ENCODE data around the gene KIF3A. TPM values are rescaled to one million over a fixed set of nuclear protein-coding genes. Genes with fewer than 3 reads are reported as not detected.

KIF3A gene
- total RNA-seq, 6 donors from 2014 or later, result 10.3 to 22.3 (median 17.0) TPM

DNA sequence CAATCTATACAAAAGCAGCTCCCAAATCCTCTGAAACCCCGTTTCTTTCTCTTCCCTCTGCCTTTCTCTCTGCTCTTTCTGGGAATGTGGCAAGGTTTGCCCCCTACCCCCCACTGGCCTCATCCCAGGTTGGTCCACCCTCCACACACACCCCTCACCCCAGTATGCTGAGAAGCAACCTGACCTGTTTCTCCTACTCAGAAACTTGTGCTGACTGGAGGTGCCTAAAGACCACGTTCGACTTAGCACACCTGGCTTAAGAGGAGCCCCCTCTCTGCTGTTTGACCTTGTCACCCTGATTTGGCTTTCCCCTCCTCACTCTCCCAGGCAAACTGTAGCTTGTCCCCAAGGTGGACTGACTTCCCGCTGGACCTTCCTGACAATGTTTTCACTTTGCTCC is 40.8 kb upstream of the KIF3A start:
- DNase-seq, result no peak
- H3K27ac ChIP-seq, result peak overlapping the region in 1 of 4 donors; percentile 89

GRCh38 chr5:132777209-132778069 is 40.1 kb upstream of the KIF3A start, which contains the start of gene SEPTIN8:
Gene SEPTIN8 (minus strand): TSS chr5:132777239. CDS start chr5:132777137, 102 bp downstream.
- WGBS, 2 donors, result 1 to 12% methylated on average over 11 to 53 of the region's 82 CpGs
- no peaks in the 10 kb centered on the region for H3K36me3 ChIP-seq
- peak within 1 kb of the TSS; percentile 79 to 89 (median 84) for H3K27ac ChIP-seq
- H3K4me1 ChIP-seq, result peaks cover 22 to 40% (median 23%) of the 10 kb centered on the region in 4 donors
- no peaks in the 10 kb centered on the region for H3K9me3 ChIP-seq
- ATAC-seq (ENCODE audit: low FRiP score in 2 of 2), result peak in 1 of 2 donors; percentile 83
- H3K27me3 ChIP-seq, result no peaks in the 10 kb centered on the region
- DNase-seq, result peak; percentile 35 to 92
- H3K4me3 ChIP-seq, result peak within 1 kb of the TSS; percentile 75 to 95 (median 87)
- TF ChIP-seq, protein P1, sequence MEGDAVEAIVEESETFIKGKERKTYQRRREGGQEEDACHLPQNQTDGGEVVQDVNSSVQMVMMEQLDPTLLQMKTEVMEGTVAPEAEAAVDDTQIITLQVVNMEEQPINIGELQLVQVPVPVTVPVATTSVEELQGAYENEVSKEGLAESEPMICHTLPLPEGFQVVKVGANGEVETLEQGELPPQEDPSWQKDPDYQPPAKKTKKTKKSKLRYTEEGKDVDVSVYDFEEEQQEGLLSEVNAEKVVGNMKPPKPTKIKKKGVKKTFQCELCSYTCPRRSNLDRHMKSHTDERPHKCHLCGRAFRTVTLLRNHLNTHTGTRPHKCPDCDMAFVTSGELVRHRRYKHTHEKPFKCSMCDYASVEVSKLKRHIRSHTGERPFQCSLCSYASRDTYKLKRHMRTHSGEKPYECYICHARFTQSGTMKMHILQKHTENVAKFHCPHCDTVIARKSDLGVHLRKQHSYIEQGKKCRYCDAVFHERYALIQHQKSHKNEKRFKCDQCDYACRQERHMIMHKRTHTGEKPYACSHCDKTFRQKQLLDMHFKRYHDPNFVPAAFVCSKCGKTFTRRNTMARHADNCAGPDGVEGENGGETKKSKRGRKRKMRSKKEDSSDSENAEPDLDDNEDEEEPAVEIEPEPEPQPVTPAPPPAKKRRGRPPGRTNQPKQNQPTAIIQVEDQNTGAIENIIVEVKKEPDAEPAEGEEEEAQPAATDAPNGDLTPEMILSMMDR (IDR thresholded peaks at IDR 0.05), result peak in 1 of 6 experiments; percentile 25
- TF ChIP-seq EP300 (IDR thresholded peaks at IDR 0.05) (no peak), POLR2AphosphoS5 (IDR thresholded peaks at IDR 0.05) (peak in 1 of 2 donors; percentile 0), POLR2A (IDR thresholded peaks at IDR 0.05) (no peak)

More for the DNA sequence above, 40.8 kb upstream of the KIF3A start:
- WGBS, 2 donors, result 51 to 66% methylated on average over 4 of the region's 4 CpGs
- no peak for ATAC-seq (ENCODE audit: low FRiP score in 2 of 2)
- Histone ChIP-seq H3K4me1 (peaks cover 22 to 38% (median 23%) of the 10 kb centered on the region in 4 donors), H3K4me3 (peak overlapping the region; percentile 75 to 95 (median 87)), H3K36me3 (no peaks in the 10 kb centered on the region), H3K9me3 (no peaks in the 10 kb centered on the region), H3K27me3 (no peaks in the 10 kb centered on the region)
- TF ChIP-seq POLR2AphosphoS5 (IDR thresholded peaks at IDR 0.05), result no peak
- TF ChIP-seq POLR2A (IDR thresholded peaks at IDR 0.05), result no peak
- TF ChIP-seq EP300 (IDR thresholded peaks at IDR 0.05), result no peak
- TF ChIP-seq, protein P1 (IDR thresholded peaks at IDR 0.05), result no peak

DNA sequence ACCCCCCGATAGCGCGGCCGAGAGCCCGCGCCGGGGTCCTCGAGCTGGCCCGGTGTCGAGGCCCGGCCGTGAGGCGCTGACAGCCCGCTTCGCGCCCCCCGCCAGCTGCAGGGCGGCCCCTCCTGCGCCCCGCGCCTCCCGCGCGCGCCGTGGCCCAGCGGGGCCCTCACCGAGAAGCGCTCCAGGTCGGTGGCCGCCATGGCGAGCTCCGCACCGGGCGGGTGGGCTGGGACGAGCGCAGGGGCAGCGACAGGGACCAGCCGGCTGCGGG is 39.5 kb upstream of the KIF3A start:
- Histone ChIP-seq H3K4me3 (peak overlapping the region; percentile 75 to 95 (median 87)), H3K27me3 (no peaks in the 10 kb centered on the region), H3K9me3 (no peaks in the 10 kb centered on the region), H3K27ac (peak overlapping the region; percentile 79 to 89 (median 84)), H3K4me1 (peaks cover 24 to 45% (median 27%) of the 10 kb centered on the region in 4 donors), H3K36me3 (no peaks in the 10 kb centered on the region)
- DNase-seq, result no peak
- WGBS, 2 donors, result no CpG with 5 or more reads among the region's 40 CpGs
- TF ChIP-seq POLR2AphosphoS5 (IDR thresholded peaks at IDR 0.05), result no peak
- TF ChIP-seq, protein P1 (IDR thresholded peaks at IDR 0.05), result no peak
- no peak for TF ChIP-seq POLR2A (IDR thresholded peaks at IDR 0.05)
- no peak for TF ChIP-seq EP300 (IDR thresholded peaks at IDR 0.05)
- ATAC-seq (ENCODE audit: low FRiP score in 2 of 2), result no peak

- 10 to 11% methylated on average over 8 to 23 of the region's 39 CpGs for WGBS, 2 donors
- TF ChIP-seq POLR2A (IDR thresholded peaks at IDR 0.05) (no peak), EP300 (IDR thresholded peaks at IDR 0.05) (no peak), POLR2AphosphoS5 (IDR thresholded peaks at IDR 0.05) (no peak)
- TF ChIP-seq, protein P1 (IDR thresholded peaks at IDR 0.05), result no peak
- Histone ChIP-seq H3K9me3 (no peaks in the 10 kb centered on the region), H3K36me3 (no peaks in the 10 kb centered on the region), H3K4me3 (peak overlapping the region; percentile 75 to 95 (median 87)), H3K27me3 (no peaks in the 10 kb centered on the region), H3K27ac (peak overlapping the region; percentile 79 to 89 (median 84)), H3K4me1 (peaks cover 29 to 51% (median 32%) of the 10 kb centered on the region in 4 donors)
- ATAC-seq (ENCODE audit: low FRiP score in 2 of 2), result peak; percentile 41 to 57
- no peak for DNase-seq
These were observed 39.0 kb upstream of the KIF3A start for GRCh38 chr5:132776131-132776937.
